Astrocyte of the cerebellum (primary cell): ENCODE results near the gene CMIP.
A peak's percentile ranks its signal among the peaks of the same experiment; 100 is the strongest.

Experiments used
- DNase-seq: peaks from one replicate; pipeline ENCODE4 v3.0.0-alpha.2; 2011; ENCODE audit warnings: low read depth
- H3K4me3 ChIP-seq: 2 replicates; pipeline ENCODE4 v1.5.1; 2011; ENCODE audit warnings: mild to moderate bottlenecking, low read depth, low read length, moderate library complexity
- in situ Hi-C: cut with HindIII; loops from 2 replicates; pipeline ENCODE4 v1.10.0; 2017; ENCODE audit warnings: low sequenced_read_pairs
- TF ChIP-seq, protein P1 (sequence below): IDR thresholded peaks from 2 replicates; pipeline ENCODE4 v1.5.1; 2012; ENCODE audit warnings: low read length, low read depth, moderate library complexity, mild to moderate bottlenecking; ENCODE audit errors: missing control alignments

Gene CMIP

DNA sequence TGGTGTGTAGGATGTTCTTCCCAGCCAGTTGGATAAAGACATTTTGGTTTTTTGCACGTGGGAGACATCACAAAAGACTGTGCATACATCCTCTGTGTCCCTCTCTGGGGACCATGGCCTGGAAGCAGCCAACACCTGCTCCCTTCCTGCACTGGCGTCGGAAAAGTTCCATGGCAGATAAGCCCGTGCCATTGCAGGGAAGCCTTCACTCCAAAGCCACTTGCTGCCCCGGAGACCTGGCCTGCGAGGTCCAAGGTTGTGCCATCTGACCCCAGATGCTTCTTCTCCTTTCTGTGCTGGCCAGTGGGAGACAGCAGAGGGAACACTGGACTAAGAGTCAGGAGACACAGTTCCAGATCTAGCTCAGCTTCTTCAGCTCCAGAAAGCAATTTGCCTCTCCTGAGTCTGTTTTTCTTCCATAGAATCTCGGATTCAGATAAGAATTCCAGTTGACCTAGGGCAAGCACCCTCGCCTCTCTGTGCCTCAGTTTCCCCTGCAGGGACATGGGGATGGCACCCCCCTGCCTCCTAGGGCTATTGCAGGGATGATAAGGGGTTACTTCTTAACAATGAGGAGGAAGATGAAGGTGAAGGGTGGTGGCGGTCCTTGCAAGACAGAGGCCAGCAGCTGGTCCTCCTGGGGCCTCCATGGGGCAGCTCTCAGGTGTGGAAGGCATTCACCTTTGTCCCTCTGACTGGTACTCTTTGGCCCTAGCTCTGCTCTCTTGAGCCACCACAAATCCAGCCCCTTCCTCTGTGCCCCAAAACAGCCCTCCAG lies 134.2 kb downstream of the CMIP start:
- TF ChIP-seq, protein P1, sequence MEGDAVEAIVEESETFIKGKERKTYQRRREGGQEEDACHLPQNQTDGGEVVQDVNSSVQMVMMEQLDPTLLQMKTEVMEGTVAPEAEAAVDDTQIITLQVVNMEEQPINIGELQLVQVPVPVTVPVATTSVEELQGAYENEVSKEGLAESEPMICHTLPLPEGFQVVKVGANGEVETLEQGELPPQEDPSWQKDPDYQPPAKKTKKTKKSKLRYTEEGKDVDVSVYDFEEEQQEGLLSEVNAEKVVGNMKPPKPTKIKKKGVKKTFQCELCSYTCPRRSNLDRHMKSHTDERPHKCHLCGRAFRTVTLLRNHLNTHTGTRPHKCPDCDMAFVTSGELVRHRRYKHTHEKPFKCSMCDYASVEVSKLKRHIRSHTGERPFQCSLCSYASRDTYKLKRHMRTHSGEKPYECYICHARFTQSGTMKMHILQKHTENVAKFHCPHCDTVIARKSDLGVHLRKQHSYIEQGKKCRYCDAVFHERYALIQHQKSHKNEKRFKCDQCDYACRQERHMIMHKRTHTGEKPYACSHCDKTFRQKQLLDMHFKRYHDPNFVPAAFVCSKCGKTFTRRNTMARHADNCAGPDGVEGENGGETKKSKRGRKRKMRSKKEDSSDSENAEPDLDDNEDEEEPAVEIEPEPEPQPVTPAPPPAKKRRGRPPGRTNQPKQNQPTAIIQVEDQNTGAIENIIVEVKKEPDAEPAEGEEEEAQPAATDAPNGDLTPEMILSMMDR = no peak
- no peak overlapping the region for H3K4me3 ChIP-seq
- no peak for DNase-seq
- in situ Hi-C loops = no loop called here

DNA sequence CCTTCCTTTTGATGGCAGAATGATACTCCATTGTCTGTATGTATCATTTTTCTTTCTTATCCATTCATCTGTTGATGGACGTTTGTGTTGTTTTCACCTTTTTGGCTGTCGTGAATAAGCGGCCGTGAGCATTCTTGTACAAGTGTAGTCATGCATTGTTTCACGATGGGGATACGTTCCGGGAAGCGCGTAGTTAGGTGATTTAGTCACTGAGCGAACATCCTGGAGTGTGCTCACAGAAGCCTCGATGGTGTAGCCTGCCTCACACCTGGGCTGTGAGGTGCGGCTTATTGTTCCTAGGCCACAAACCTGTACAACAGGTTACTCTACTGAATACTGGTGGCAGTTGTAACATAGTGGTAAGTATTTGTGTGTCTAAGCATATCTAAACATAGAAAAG lies 136.5 kb downstream of the CMIP start:
- DNase-seq = no peak
- TF ChIP-seq, protein P1 = no peak
- in situ Hi-C loops = no loop called here
- H3K4me3 ChIP-seq = no peak overlapping the region

DNA sequence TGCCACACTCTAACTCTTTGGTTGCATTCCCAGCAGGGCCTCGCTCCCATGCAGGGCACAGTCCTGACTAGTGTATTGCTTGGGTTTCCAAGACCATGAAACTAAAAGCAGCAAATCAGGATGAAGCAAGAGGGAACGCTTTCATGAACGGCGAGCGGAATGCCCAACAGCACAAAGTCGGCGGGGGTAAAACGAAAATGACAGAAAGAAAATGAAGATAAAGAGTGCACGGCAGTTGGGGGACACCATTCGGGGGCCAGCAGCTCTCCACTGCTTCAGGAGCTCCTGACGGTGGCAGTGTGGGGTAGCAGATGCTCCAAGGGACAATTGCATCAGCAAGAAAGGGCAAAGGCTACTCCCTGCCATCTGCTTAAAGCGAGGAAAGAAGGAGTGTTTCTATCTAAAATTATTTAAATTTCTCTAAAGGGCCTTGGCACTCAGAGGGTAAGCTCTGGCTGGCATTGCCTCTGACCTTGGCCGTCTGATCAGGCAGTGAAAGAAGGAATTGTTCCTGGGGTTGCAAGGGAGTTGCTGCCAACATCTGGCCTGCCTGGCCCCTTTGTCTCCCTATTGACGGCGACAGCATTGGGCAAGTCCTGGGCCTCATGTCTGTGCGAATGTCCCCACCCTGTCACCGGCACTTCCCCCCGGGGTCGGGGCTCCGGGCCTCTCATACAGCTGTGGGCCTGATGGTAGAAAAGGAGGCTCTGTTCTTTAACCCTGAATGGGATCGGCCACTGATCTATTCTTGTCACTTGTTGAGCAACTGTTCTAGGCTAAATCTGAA lies 138.2 kb downstream of the CMIP start:
- DNase-seq = no peak
- TF ChIP-seq, protein P1 = peak; percentile 29
- H3K4me3 ChIP-seq = no peak overlapping the region
- in situ Hi-C loops = no loop called here

DNA sequence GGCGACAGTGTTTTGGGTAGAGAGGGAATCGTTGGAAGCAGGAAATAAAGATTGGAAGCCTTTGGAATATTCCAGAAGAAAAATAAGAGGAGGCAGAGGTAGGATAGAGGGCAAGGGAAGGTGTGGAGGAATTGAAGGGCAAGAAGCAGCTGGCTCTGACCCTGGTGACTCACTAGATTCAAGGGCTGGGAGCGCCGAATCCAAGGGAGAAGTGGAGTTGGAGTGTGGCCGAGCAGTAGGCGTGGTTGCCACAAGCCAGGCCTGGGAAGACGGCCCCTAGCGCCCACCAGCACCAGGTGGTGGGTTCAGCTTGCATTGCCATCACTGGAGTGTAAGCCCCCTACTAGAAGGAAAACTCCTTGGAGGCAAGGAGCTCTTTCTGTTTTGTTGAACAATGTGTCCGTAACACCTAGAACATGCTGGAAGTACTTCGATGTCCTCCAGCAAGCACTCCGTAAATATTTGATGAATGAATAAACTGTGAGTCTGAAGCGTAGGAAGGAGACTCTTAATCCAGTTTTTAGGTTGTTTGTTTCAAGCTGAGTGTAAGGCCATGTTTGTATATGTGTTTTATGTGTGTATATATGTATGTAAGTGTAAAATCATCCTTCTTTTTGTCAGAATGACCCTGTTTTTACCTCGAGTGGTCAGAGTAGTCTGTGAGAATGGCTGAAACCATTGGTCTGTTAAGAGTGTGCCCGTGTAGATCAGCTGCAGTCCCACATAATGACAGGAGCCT lies 139.5 kb downstream of the CMIP start:
- in situ Hi-C loops = no loop called here
- TF ChIP-seq, protein P1 = no peak
- H3K4me3 ChIP-seq = no peak overlapping the region
- DNase-seq = no peak

DNA sequence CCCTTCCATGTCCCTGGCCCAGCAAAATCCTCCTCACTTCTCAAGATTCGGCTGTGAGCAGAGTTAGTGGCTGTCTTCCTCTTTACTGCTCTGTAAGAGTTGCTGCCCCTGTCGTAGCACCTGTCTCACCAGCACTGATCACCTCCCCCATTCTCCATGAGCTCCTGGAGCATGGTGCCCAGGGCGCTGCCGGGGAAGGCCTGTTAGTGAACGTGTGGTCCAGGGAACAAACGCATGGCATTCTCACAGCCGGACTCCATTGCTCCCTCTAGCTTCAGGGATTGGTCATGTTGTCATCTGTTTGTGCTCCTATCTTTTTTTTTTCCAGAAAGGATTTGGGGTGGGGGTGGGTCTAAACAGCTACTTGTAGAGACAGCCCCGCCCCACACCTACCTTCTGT lies 141.2 kb downstream of the CMIP start:
- no peak for DNase-seq
- H3K4me3 ChIP-seq = no peak overlapping the region
- in situ Hi-C loops = loop anchor here (5.0 kb wide), 1 partner anchor 37 kb away; no protein-coding TSS in a partner anchor
- TF ChIP-seq, protein P1 = no peak

DNA sequence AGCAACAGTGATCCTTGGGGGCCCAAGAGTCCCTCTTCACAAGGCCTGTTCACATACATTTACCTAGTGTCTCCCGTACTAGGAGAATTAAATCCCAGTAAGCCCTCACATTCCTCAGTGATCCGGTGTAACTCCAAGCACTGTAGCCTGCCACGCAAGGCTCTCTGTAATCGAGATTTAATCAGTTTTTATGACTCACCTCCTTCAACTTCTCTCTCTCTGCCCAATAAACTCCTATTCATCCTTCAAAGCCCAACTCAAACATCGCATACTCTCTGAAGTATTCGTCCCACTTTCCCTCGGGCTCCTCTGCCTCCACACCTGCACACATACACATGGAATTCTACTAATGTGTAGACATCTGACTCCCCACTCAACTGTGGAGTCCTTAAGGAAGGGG lies 141.8 kb downstream of the CMIP start:
- no peak overlapping the region for H3K4me3 ChIP-seq
- in situ Hi-C loops = loop anchor here (5.0 kb wide), 1 partner anchor 36 kb away; no protein-coding TSS in a partner anchor
- no peak for DNase-seq
- TF ChIP-seq, protein P1 = no peak
